NCI-H2081 (cell line): ENCODE results near the gene MYO18B.
A peak's percentile ranks its signal among the peaks of the same experiment; 100 is the strongest.
"Not testable (repeated sequence)": the region's sequence is repeated elsewhere in the genome, so short reads cannot be mapped to it uniquely, and the experiment has no call there.

Experiments
- DNase-seq, 2 experiments: peaks; one replicate each; lab custom pipeline; 2025; lab: John Stamatoyannopoulos, UW

Gene MYO18B

DNA sequence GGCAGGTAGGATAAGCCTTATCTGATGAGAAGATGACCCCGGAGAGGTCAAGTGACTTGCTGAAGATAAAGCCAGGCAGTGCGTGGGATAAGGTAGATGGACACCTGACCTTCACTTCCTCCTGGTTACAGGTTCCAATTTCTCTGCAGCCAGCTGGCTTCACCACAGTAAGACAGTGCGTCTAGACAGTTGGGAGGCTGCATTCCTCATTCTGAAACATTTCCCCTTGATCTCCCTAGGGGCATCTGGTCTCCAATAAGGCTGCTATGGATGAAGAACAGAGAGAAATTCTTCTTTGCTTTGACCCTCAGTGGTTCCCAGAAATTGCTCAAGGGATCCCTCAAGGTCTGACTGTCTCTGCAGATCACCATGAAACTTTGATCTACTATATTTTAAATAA, 211.3 kb downstream of the MYO18B start:
- DNase-seq: no peak

GRCh38 chr22:25953919-25954318, 211.9 kb downstream of the MYO18B start:
- no peak for DNase-seq

DNA sequence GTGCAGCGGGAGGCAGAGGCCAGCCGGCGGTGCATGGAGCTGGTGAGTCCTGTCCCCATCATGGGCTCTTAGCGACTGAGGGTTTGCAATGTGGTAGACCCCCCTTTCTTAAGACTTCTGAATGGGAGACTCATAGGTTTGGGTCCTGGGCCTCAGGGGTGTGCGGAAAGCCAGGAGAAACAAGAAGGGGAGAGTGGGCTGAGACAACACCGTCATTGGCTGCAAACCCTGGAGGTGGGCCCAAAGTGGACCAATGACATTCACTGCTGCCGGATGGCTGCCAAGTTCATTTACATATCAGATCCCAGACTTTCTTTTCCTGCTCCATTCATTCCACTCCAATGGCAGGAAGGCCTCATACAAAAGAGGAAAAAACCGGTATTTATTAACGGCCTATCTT, 213.3 kb downstream of the MYO18B start:
- no peak for DNase-seq

- DNase-seq: no peak
Observed at GRCh38 chr22:25956801-25957200, 214.8 kb downstream of the MYO18B start.

DNA sequence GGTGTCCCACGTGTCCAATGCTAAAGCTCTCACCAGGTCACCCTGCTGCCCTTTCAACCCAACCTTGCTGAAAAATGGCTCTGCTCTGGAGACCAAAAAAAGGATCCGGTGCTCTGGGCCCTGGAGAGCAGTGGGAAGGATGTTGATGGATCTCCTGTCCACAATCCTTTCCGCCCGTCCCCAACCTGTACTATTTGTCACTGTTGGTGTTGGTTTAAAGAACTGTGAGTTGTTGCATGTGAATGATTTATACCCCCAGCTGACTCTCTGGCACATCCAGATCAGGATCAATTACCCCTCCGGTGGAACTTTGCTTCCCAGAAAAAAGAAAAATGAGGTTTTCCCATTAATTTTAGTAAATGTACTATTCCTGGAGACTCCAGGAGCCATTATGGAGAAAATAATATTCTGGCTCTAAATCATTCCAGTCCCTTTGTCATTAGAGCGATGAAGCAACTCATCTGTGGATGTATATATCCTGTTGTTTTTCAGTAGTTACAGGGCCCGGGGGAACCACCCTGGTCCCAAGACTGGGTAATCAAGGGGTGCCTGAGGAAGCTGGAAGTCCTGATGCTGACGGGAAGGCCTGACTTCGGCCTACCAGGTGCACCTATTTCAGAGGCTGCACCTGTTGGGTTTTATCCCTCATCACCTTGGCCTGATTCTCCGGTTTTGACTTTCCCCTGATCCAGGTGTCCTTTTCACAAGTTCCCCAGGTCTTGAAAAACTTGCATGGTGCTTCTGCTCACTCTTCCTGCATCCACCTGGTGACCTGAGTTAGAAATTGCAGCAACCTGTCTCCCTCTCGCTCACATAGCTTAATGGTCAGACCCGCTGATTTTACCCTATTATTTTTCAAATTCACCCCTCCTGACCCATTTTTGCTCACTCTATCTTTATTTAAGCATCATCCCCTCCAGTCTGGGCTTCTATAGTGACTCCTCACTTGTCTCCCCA, 218.1 kb downstream of the MYO18B start:
- DNase-seq: no peak

DNA sequence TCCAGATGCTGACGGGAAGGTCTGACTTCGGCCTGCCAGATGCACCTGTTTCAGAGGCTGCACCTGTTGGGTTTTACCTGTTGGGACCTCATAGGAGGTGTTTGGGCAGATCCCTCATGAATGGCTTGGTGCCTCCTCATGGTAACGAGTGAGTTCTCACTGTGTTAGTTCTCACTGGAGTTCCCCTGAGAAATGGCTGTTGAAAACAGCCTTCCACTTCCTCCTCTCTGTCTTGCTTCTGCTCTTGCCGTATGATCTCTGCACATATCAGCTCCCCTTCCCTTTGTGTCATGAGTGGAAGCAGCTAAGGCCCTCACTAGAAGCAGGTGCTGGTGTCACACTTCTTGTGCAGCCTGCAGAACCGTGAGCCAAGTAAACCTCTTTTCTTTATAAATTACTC, 219.7 kb downstream of the MYO18B start:
- no peak for DNase-seq

DNA sequence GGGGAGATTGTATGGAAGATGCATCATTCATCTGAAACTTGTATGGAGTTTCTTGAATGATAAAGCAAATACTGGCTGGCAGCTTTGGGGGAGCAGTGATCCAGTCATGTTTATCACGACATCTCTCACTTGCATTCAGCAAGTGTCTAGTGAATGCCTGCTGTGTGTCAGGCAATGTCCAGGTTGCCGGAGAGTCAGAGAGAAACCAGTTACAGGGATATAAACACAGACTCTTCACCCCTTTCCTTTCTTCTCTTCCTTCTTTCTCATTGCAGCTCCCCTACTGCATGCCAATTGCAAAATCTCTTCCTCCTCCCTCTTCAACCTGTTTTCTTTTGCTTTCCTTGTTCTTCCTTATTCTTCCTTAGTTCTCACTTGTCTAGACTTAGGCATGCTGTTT, 220.7 kb downstream of the MYO18B start:
- no peak for DNase-seq

DNA sequence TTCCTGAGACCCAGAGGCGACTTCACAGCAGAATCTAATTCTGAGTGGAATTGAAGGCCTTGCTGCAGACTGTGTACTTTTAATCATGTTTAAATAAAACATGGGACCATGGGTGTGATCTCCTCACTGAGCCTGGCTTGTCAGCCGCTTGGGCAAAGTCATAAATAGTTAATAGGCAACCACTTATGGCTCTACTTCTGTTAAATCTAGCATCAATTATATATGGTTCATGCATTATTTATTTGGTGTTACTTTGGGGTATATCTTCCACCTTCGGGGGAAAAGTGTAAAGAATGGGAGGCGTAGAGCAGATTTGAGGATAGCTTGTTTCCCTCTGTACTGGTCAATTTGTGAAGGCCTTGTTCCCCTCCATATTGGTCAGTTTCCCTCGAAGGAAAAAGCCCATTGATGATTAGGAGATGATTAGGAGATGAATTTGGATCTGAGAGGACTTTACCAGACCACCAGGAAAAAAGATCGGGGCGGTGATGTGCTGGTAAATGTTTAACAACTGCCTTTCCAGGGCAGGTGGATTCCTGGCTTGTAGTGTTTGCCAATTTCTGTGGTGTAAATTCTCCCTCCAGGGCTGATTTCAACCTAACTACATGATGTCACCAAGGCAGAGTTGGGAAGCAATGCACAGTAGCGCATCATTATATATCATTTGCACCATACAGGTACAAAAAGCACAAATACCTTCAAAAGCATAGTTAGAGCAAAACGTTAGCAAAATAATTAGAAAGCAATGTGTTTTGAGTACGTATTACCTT, 223.2 kb downstream of the MYO18B start:
- DNase-seq: no peak

- DNase-seq: peak; percentile 49 to 81
Observed at GRCh38 chr22:25966448-25966913, 224.5 kb downstream of the MYO18B start.

GRCh38 chr22:25969286-25969685, 227.3 kb downstream of the MYO18B start:
- DNase-seq: no peak

DNA sequence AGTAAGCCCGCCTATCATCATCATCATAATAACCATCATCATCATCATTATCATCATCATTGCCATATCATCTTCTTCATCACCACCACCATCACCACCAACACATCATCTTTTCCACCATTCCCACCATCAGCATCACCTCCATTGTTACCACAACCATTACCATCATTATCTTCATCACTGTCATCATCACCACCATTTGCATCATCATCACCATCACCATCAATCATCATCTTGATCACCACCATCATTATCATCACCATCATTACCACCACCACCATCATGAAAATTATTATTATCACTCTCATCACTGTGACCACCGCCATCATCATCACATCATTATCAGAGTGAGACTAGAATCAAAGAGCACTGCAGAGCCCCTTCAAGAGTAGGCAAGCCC, 227.9 kb downstream of the MYO18B start:
- no peak for DNase-seq

- peak; percentile 70 to 81 for DNase-seq
Observed at GRCh38 chr22:25970374-25970911, 228.5 kb downstream of the MYO18B start.

- no peak for DNase-seq
Observed at GRCh38 chr22:25970999-25971811, 229.2 kb downstream of the MYO18B start.

DNA sequence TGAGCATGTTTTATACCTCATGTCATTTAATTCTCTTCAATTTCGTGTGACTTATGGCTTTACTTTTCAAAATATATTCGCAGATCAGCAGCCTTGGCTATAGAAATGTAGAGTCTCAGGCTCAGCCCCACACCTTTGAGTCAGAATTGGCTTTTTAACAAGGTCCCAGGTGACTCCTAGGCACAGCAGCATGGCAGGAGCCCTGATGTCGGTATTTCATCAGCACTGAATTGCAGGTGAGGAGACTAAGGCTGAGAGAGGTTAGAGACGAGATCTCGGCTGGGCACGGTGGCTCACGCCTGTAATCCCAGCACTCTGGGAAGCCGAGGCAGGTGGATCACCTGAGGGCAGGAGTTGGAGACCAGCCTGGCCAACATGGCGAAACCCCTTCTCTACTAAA, 230.4 kb downstream of the MYO18B start:
- DNase-seq: no peak

DNA sequence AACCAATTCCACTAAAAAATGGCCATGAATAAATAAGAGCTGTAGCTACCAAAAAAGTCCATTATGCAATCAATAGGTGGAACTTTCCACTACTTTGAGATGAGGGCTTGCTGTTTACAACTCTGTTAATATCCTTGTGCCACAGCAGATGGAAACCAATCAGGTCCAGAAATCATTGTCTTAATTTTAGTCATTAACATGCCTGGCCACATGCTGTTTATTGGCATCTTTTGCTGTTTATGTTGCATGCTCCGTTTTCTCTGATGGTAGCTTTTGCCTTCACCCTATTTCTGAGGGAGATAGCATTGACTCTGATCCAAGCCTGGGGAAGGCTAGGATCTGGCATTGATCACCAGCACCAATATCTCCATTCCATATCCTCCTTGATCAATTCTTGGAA, 234.4 kb downstream of the MYO18B start:
- DNase-seq: no peak

DNA sequence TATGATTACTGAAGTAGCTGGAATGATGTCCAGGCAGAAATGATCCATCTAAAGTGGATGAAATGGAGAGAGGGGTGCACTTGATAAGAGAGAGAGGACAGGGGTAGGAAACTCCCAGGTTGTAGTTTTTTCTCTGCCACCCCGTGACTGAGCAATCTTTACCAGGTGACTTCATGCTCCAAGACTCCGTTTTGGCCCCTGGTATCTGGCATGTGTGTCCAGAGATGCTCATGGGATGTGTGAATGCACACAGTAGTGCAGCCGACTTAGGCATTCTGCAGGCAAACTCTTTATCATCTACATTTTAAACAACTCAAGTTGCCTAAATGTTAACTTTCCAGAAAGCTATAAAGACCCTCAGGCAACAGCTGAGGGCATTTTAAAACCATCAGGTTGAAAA, 238.0 kb downstream of the MYO18B start:
- DNase-seq: no peak

DNA sequence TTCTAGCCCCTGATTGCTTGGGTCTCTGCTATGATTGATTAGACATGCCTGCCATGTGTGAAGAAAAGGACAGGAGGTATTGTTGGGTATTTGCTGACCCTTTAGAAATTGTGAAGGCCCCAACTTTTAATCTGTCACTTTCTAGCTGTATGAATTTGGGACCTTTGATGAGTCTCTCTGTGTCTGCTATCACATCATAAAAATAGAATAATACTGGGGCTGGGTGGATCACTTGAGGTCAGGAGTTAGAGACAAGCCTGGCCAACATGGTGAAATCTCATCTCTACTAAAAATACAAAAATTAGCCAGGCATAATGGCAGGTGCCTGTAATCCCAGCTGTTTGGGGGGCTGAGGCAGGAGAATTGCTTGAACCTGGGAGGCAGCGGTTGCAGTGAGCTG, 242.9 kb downstream of the MYO18B start:
- not testable (repeated sequence) for DNase-seq

- DNase-seq: peak in 1 of 2 experiments; percentile 5
Observed at GRCh38 chr22:25987948-25988347, 246.0 kb downstream of the MYO18B start.

- DNase-seq: no peak
Observed at GRCh38 chr22:25990940-25991339, 249.0 kb downstream of the MYO18B start.

DNA sequence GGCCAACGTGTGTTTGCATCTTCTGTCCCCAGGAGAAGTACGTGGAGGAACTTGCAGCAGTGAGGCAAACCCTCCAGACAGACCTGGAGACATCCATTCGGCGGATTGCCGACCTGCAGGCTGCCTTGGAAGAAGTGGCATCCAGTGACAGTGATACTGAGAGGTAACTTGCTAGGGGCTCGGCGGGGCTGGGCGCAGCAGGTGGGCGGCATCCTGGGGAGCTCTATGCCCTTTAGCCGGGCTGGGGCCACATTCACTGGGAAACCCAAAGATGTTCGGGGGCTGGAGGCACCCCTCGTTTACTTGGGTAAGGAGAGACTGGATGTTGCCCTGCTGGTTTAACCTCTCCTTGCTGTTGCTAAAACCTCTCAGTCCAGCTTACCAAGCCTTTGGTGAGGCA, 250.3 kb downstream of the MYO18B start:
- DNase-seq: no peak

- DNase-seq: no peak
Observed at GRCh38 chr22:25996669-25997068, 254.7 kb downstream of the MYO18B start.
